GM10248 (cell line): ENCODE measurements around the gene LARP1.

ENCODE experiments used
- CTCF ChIA-PET: fragments of 300-600 bp; sonication (Branson Sonifier 250); formaldehyde crosslinking; extraction: SDS; loops from one replicate; lab custom pipeline; 2021; ENCODE audit warnings: antibody characterized with exemption; lab: Yijun Ruan, JAX
- POLR2A ChIA-PET: fragments of 350-650 bp; sonication (Branson Sonifier 250); formaldehyde crosslinking; extraction: SDS; loops from one replicate; lab custom pipeline; 2020; ENCODE audit warnings: antibody characterized with exemption; lab: Yijun Ruan, JAX
- DNase-seq: peaks from one replicate; pipeline ENCODE4 v3.0.0; 2012; ENCODE audit errors: extremely low spot score
- TF ChIP-seq, protein P1 (sequence below): IDR thresholded peaks from 2 replicates; pipeline ENCODE4 v1.5.1; 2012; ENCODE audit warnings: mild to moderate bottlenecking, low read depth; ENCODE audit errors: extremely low read depth, missing control alignments, control extremely low read depth

Gene LARP1

DNA sequence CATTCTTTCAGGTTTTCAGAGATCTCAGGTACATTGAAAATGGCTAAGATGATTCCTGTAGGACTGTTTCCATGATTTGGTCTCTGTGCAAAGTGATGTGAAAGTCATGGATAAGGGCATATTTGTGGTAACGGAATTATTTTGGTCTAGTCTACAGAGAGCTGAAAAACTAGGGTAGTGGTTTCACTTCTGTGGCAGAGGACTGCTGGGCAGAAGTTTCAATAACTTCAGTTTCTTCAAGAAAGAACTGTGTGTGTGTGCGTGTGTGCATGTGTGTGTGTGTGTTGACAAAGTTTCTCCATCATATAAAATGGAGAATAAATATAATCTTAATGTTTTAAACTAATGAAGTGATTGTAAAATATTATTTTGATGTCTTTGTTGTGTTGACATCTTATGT is 107.6 kb downstream of the LARP1 start:
- TF ChIP-seq, protein P1, sequence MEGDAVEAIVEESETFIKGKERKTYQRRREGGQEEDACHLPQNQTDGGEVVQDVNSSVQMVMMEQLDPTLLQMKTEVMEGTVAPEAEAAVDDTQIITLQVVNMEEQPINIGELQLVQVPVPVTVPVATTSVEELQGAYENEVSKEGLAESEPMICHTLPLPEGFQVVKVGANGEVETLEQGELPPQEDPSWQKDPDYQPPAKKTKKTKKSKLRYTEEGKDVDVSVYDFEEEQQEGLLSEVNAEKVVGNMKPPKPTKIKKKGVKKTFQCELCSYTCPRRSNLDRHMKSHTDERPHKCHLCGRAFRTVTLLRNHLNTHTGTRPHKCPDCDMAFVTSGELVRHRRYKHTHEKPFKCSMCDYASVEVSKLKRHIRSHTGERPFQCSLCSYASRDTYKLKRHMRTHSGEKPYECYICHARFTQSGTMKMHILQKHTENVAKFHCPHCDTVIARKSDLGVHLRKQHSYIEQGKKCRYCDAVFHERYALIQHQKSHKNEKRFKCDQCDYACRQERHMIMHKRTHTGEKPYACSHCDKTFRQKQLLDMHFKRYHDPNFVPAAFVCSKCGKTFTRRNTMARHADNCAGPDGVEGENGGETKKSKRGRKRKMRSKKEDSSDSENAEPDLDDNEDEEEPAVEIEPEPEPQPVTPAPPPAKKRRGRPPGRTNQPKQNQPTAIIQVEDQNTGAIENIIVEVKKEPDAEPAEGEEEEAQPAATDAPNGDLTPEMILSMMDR: no peak
- DNase-seq: no peak
- ChIA-PET POLR2A (no interaction called here), CTCF (interaction anchor here (1.1 kb wide), 1 partner anchor 19 kb away, joined by 3 read pairs; no protein-coding TSS in a partner anchor)

DNA sequence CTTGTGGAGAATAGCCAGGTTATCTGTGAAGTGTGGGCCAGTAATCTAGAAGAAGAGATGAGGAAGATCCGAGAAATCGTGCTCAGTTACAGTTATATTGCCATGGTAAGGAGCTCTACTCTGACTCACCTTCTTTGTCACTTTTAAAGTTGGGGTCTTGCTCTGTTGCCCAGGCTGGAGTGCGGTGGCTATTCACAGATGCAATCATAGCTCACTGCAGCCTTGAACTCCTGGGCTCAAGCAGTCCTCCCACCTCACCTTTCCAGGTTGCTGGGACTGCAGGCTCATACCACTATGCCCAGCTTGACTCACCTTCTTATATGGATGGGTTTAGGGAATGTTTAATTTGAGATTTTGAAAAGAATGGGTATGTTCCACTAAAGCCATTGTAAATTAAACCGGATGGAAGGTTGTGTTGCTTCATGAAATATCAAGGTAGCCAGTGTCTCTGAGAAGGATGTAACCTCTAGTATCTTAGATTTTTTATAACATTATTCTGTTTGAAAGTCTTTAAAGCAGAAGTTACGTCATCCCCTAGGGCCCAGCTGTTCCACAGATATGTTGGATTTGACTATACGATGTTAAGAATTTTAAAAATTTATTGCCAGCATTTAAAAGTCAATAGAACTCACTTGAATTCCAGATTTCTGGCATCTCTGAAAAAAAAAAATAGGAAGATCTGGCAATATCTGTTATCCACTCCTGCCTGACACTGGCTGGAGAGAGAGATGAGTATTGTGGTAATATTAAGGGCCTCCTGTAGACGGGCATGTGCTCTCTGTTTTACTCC is 108.3 kb downstream of the LARP1 start:
- ChIA-PET CTCF (interaction anchor here (1.1 to 1.3 kb wide), 2 partner anchors 9 to 19 kb away, joined by 3 read pairs; no protein-coding TSS in a partner anchor), POLR2A (no interaction called here)
- TF ChIP-seq, protein P1: no peak
- no peak for DNase-seq

DNA sequence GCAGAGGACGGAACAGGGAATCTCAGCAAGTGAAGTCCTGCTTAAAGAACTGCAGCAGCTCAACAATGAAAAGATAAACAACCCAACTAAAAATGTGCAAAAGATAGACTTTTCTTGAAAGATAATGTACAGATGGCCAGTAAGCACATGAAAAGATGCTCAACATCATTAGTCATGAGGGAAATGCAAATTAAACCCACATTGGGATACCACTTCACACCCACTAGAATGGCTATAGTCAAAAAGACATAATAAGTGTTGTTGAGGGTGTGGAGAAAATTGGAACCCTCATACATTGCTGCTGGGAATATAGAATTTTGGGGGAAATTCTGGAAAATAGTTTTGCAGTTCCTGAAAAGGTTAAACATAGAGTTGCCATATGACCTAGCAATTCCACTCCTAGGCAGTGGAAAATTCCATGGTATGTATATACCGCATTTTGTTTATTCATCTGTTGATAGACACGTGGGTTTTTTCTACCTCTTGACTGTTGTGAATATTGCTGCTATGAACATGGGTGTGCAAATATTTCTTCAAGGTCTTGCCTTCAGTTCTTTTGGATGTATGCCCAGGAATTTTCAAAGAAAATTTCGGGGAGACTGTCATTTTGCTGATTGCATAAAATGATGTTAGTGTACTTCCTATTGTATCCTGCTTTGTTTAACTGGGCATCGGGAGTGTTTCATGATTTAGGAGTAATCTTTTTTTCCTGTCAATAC is 110.4 kb downstream of the LARP1 start:
- ChIA-PET POLR2A (no interaction called here), CTCF (no interaction called here)
- no peak for DNase-seq
- TF ChIP-seq, protein P1: no peak

DNA sequence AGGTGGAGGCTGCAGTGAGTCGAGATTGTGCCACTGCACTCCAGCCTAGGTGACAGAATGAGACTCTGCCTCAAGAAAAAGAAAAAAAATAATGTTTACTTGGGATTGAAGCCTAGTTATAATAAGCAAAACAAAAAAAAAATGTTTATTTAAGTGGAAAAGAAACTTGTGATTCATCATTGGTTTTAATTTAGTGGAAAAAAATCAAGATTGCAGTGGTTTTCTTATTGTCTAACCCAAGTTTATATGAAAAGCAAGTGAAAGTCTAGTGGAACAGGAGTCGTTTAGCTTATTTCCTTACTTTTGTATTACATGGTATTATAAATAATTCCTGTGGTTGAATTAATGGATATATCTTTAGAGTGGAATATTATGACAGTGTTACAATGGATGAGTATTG is 111.7 kb downstream of the LARP1 start:
- no peak for DNase-seq
- ChIA-PET POLR2A (no interaction called here), CTCF (interaction anchor here (1.3 to 3.8 kb wide), 2 partner anchors 10 to 12 kb away, joined by 3 to 27 read pairs; no protein-coding TSS in a partner anchor)
- TF ChIP-seq, protein P1: no peak
